GM12874 (cell line): Measurements from ENCODE around the gene ANKS1B.

Source experiments
- TF ChIP-seq, protein P1 (sequence below): IDR thresholded peaks from 2 replicates; pipeline ENCODE4 v1.5.1; 2011; ENCODE audit warnings: low read depth, mild to moderate bottlenecking, control low read depth, low read length, moderate library complexity; ENCODE audit not compliant: insufficient read depth

The ANKS1B gene

DNA sequence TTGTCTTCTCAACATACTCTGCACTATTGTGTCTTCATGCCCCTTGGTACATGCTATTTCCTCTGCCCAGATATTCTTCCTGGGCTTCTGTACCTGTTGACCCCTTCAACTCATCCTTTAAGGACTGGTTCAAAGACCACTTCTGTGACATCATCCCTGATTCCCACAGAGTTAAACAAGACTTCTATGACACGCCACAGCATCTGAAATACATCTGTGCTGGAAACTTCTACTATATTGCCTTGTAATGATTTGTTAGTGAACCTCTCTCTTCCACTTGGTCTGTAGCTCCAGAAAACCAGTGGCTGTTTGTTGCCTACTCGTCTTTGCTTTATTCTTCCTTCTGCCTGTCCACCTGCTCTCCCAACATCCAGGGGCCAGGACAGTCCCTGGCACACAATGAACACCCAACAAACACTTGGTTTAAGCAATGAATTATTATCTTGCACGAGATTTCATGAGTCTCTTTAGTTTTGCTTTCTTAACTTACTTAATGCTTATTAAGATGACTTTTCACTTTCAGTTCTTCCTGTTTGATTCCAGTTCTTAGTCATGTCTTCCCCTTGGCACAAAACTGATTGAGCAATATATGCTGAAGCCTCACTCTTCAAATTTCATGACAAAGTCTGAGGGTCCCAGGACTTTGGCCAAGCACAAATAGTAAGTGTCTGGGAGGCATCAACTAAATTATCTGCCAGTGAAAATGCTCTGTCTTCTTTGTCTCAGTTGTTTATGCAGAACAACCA, 853.8 kb downstream of the ANKS1B start:
- TF ChIP-seq, protein P1, sequence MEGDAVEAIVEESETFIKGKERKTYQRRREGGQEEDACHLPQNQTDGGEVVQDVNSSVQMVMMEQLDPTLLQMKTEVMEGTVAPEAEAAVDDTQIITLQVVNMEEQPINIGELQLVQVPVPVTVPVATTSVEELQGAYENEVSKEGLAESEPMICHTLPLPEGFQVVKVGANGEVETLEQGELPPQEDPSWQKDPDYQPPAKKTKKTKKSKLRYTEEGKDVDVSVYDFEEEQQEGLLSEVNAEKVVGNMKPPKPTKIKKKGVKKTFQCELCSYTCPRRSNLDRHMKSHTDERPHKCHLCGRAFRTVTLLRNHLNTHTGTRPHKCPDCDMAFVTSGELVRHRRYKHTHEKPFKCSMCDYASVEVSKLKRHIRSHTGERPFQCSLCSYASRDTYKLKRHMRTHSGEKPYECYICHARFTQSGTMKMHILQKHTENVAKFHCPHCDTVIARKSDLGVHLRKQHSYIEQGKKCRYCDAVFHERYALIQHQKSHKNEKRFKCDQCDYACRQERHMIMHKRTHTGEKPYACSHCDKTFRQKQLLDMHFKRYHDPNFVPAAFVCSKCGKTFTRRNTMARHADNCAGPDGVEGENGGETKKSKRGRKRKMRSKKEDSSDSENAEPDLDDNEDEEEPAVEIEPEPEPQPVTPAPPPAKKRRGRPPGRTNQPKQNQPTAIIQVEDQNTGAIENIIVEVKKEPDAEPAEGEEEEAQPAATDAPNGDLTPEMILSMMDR, result no peak

DNA sequence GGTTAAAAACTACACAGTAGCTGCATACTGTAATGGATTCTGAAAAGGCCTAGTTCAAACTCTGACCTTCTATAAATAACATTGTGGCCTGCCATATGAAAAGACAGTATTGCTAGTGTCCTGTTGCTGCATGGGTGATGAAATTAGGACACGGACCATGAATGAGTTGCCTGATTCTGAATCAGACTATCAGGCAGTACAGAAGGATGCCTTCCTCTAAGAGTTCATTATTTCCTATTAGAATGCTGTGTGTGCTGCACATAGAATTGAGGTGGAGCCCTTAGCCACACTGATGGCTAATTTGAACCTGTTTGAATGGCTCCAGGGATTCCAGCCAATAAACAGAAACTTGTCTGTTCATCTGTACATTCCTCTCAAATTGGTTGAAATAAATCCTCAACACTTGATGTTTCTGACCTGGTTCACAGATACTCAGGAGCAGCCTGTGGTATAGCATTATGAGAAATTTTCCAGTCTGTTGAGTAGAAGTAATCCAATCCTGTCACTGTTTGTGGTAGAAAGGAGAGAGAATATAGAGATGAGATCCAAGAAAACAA, 856.4 kb downstream of the ANKS1B start:
- TF ChIP-seq, protein P1, result no peak

DNA sequence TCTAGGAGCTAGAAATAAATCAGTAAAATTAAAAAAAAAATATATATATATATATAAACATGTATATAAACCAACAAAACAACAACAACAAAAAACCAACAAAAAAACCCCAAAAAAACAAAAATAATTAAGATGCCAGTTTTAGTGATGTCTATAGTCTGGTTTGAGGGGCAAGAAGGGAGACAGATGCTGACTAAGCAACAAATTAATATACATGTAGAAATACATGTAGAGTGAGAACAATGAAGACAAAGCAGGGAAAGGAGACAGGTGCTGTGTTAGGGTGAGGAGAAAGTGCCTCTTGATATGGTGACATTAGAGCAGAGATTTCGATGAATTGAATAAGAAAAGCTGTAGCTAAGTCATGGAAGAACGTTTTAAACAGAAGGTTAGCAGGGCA, 861.8 kb downstream of the ANKS1B start:
- TF ChIP-seq, protein P1, result no peak

DNA sequence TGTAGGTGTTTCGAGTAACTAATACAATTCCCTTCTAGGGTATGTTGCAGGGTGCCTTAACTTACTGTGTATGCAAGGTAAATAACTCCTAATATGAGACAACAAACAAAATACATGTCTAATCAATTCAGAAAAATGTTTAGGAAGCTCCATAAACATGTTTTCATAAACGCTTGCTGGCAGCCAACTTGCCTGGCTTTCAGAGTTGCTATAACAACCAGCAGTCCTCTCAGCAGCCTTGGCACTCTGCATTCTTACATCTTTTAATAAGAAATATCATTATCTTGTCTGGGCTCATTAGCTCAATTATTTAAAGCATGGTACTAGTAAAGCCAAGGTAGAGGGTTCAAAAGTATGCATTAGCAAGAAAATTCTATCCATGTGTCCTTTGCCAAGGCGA, 862.2 kb downstream of the ANKS1B start:
- TF ChIP-seq, protein P1, result no peak

DNA sequence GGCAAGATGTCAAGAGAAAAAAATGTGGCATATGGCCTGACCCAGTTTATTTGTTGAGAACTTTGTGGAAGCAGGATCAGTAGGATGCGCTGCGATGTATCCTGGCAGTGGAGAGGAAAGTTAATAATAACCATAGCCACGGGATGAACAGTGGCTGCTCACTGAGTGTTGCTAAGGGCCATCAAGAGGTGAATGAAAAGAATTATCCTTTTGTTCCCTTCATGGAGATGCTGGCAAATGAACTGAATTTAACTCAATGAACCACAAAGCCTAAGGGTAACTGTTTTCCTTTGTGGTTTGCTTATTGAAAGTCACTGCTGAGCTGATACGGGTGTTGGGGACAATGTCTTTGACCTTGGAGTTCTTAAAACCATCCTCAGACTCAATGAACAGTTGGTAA, 863.2 kb downstream of the ANKS1B start:
- TF ChIP-seq, protein P1, result no peak

DNA sequence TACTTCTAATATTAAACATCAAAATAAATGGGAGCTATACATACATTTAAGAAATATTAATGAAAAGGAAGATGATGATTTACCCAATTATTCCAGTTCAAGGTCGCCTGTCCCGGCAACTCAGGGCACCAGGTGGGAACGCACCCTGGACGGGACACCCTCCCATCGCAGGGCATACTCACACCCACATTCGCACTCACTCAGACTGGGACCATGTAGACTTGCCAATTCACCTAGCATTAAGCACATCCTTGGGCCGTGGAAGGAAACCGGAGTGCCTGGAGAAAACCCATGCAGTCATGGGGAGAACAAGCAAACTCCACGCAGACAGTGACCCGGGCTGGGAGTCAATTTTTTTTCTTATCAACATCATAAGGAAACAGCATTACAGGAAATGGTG, 864.8 kb downstream of the ANKS1B start:
- TF ChIP-seq, protein P1, result no peak

DNA sequence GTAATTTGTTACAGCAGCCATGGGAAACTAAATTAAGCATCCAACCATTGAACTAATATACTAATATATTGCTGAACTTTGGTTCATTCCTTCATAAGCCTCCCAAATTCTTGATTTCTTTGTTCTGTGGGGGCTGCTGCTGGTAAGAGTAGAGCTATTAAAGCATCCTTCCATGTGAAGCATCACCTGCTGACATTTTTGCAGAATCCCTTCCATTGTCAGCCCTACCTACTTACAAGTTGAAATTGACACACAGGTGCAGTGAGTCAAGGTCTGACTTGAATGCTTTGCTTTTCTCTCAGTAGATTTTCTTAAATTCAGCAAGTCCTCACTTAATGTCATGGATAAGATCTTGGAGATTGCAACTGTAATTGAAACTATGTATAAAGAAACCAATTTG, 865.3 kb downstream of the ANKS1B start:
- TF ChIP-seq, protein P1, result no peak
